HG02852 (cell line): ENCODE results near the gene PABPC1L2A.
"Not testable (repeated sequence)": the region's sequence is repeated elsewhere in the genome, so short reads cannot be mapped to it uniquely, and the experiment has no call there.

Experiments
- ATAC-seq: cut with Tn5 transposase; IDR thresholded peaks from one replicate; pipeline ENCODE4 v1.9.1; 2021; ENCODE audit warnings: mild to moderate bottlenecking, moderate library complexity; ENCODE audit not compliant: unreplicated experiment

Gene PABPC1L2A

DNA sequence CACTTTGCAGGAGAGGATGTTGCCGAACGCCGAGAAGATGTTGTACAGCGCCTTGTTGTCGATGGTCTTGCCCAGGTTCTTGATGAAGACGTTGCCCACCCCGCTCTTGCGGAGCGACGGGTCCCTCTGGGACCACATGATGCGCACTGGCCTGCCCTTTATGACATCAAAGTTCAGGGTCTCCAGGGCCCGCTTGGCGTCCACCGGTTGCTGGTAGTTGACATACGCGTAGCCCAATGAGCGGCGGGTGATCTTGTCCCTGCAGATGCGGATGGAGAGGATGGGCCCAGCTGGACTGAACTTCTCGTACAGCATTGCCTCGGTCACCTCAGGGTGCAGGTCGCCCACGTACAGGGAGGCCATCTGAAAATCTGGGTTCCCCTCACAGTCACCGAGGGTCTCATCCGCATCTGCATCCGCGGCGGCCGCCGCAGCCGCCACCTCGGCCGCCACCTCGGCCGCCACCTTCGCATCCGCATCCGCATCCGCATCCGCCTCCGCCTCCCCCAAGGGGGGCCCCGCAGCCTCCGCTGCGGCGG, at the start of gene PABPC1L2A:
TSS of gene PABPC1L2A (minus strand) at position 489 of the 539 bp plus-strand sequence. CDS start at position 363, 126 bp downstream.
- not testable (repeated sequence) for ATAC-seq

DNA sequence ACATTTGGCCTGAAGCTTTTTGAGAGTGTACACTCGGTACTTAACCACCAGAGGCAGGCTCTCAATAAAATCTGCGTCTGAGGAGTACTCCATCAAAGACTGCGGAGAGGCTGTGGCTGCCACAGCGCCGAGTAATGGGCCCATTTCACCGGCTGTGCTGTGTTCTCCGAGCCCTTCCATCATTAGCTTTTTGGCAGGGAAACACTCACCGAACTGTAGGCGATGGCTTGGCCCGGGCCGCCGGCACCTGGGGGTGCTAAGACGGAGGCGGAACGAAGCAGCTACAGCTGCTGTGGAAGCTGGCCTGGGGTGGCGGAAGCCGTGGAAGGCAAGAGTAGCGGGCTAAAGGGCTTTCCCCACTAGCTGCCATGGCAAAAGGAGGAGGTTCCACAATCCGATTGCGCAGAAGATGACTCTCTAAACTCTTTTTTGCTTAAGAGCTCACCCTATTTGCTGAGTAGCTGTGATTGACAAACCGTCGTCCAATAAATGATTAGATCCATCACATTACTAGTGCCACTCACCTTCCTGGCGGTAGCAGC, 48.5 kb upstream of the PABPC1L2A start:
- no peak for ATAC-seq

DNA sequence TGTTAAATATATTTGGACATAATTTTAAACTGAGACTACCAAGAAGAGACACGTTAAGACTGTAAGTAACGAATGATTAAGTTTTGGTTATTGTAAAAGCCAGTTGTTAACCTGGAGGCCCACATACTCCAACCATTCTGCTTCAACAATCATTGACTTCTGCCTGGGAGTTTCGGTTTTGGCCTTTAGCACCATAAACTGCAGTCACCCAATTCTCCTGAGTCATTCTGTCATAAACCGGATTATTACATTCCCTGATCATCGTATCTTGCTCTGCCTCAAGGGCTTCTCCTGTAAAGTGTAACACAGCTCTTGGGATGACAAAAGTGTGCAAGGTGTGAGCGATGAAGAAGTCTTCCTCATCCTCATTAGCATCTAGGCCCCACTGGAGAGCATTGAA, 46.9 kb upstream of the PABPC1L2A start:
- ATAC-seq, result no peak

DNA sequence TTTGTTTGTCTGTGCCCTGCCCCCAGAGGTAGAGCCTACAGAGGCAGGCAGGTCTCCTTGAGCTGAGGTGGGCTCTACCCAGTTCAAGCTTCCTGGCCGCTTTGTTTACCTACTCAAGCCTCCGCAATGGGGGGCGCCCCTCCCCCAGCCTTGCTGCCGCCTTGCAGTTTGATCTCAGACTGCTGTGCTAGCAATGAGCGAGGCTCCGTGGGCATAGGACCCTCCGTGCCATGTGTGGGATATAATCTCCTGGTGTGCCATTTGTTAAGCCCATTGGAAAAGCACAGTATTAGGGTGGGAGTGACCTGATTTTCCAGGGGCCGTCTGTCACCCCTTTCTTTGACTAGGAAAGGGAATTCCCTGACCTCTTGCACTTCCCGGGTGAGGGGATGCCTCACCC, 20.2 kb upstream of the PABPC1L2A start:
- ATAC-seq, result not testable (repeated sequence)

DNA sequence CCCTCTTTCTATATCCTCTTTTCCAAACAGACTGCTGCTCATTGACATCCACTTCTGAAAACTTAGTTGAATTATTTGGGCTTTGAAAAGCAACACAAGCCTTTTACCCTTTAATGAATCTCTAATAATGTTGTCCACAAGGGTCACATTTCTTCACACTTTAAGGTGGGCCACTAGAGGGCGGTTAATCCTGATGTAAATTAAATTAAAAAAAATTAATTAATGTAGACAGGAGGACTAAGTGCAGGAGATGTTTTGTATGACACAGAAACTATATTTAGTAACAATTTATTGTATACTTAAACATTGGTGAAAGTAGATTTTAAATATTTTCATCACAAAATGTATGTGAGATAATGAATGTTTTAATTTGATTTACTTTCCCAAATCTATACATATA, 7.5 kb upstream of the PABPC1L2A start:
- ATAC-seq, result not testable (repeated sequence)

DNA sequence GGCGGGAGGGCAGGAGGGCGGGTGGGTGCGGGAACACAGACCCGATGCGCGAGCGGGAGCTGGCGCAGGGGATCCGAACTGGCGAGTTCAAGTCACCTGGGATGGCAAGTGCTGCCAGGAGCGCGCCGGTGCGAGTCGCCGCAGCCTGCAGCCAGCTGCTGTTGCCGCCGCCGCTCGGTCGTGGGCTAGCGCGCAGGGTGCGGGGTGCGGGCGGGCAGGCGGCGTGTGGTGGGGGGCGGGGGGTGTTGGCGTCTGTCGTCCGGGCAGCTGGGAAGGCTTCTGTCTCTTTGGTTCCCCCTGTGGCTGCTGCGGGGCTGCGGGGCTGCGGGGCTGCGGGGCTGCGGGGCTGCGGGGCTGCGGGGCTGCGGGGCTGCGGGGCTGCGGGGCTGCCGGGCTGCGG, 572 bp upstream of the PABPC1L2A start:
- not testable (repeated sequence) for ATAC-seq

DNA sequence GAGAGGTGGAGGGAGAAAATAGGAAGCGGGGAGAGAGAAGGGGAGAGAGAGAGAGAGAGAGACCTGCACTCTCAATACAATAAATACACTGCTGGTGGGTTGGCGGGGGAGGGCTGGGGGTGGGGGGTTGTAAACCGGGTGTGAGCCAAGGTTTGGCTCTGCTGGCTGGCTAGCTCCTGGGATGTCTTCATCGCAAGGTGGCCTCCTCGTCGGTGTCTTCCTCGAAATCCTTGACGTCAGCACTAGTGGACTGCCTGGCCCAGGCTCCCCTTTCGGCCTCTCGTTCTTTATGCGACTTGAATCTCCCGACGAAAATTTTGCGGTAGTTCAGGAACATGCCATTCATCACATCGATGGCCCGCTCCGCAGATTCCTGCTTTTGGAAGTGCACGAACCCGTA, 715 bp downstream of the PABPC1L2A start:
- not testable (repeated sequence) for ATAC-seq

DNA sequence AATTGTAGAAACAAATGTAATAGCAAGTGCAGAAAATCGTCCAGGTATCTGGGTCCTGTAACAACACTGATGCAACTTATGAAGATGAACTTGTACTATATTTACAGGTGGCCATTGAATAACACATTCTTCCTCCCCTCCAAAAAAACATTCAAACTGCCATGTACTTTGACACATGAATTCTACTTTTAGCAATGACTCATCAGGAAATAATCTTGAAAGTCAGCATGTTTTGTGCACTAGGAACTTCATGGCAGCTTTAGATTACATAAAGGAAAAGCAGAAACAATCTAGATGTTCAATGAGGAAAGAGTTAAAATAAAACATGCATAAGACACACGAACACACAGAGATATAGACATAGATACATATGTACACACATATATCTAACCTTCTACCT, 2.5 kb downstream of the PABPC1L2A start:
- ATAC-seq, result no peak

DNA sequence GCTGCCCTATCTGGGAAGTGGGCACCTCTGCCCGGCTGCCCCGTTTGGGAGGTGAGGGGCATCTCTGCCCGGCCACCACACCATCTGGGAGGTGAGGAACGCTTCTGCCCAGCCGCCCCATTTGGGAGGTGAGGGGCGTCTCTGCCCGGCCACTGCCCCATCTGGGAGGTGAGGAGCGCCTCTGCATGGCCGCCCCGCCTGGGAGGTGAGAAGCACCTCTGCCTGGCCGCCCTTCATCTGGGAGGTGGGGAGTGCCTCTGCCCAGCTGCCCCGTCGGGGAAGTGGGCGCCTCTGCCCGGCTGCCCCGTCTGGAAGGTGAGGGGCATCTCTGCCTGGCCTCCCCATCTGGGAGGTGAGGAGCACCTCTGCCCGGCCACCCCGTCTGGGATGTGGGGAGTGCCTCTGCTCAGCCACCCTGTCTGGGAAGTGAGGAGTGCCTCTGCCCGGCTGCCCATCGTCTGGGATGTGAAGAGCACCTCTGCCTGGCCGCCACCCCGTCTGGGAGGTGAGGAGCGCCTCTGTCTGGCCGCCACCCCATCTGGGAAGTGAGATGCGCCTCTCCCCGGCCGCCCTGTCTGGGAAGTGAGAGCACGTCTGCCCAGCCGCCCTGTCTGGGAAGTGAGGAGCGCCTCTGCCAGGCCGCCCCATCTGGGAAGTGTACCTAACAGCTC, 9.8 kb downstream of the PABPC1L2A start:
- no peak for ATAC-seq

DNA sequence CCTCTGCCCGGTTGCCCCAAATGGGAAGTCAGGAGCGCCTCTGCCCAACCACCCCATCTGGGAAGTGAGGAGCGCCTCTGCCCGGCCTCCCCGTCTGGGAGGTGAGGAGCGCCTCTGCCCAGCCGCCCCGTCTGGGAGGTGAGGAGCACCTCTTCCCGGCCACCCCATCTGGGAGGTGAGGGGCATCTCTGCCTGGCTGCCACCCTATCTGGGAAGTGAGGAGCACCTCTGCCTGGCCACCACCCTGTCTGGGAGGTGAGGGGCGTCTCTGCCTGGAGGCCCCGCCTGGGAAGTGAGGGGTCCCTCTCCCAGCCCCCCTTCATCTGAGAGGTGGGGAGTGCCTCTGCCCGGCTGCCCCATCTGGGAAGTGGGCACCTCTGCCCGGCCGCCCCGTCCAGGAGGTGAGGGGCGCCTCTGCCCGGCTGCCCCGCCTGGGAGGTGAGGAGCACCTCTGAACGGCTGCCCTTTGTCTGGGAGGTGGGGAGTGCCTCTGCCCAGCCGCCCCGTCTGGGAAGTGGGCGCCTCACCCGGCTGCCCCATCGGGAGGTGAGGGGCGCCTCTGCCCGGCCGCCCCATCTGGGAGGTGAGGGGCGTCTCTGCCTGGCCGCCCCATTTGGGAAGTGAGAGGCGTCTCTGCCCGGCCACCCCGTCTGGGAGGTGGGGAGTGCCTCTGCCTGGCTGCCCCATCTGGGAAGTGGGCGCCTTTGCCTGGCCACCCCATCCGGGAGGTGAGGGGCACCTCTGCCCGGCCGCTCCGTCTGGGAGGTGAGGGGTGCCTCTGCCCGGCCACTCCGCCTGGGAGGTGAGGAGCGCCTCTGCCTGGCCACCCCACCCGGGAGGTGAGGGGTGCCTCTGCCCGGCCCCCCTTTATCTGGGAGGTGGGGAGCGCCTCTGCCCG, 10.6 kb downstream of the PABPC1L2A start:
- ATAC-seq, result no peak

DNA sequence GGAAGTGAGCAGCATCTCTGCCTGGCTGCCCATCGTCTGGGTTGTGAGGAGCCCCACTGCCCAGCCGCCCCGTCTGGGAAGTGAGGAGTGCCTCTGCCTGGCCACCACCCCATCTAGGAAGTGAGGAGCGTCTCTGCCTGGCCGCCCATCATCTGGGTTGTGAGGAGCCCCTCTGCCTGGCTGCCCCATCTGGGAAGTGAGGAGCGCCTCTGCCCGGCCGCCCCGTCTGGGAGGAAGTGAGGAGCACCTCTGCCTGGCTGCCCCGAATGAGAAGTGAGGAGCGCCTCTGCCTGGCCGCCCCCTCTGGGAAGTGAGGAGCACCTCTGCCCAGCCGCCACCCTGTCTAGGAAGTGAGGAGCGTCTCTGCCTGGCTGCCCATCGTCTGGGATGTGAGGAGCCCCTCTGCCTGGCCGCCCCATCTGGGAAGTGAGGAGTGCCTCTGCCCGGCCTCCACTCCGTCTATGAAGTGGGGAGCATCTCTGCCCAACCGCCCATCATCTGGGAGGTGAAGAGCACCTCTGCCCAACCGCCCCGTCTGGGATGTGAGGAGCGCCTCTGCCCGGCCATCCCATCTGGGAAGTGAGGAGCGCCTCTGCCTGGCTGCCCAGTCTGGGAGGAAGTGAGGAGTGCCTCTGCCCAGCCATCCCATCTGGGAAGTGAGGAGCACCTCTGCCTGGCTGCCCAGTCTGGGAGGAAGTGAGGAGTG, 11.4 kb downstream of the PABPC1L2A start:
- not testable (repeated sequence) for ATAC-seq

DNA sequence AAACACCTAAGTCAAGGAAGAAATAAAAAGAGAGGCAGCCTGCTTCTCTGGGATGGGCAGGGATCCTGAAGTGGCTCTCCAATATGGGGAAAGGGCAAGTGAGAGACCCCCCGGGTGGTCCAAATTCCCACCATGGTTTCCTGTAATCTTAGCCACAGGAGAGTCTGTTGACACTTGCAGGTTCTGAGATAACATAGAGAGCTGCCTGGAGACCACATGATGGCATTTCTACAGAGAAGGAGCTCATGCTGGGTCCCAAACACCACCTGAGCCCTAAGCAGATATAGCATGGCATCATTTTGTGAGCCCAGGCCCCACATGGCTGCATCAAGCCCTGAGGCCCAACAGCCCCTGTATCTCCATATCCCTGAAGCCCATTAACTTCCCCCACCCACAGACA, 50.4 kb downstream of the PABPC1L2A start:
- no peak for ATAC-seq
